Mesenteric fat pad (tissue), 1 donor: ENCODE data around the gene BMP8A. TPM values are rescaled to one million over a fixed set of nuclear protein-coding genes. Genes with fewer than 3 reads are reported as not detected.
"Not testable (repeated sequence)": the region's sequence is repeated elsewhere in the genome, so short reads cannot be mapped to it uniquely, and the experiment has no call there.

ENCODE experiments used
- DNase-seq: peaks from one replicate; pipeline ENCODE4 v3.0.0-alpha.2; 2020; ENCODE audit warnings: low spot score
- total RNA-seq: library from RNA; stranded (reverse); fragmentation: NEBNext Ultra II Directional; extraction: Animal tissue kit (Norgen Biotek cat#: 25700); gene quantifications from one replicate; pipeline ENCODE4 v1.2.1, GENCODE V29; 2021
- donor health status: DM: yes; HTN: yes; CAD: no.

Gene BMP8A
- total RNA-seq, 1 donor from 2014 or later = 1.6 TPM

- DNase-seq = no peak
Measured at GRCh38 chr1:39481289-39481688, 10.1 kb upstream of the BMP8A start.

GRCh38 chr1:39483276-39483675, 8.2 kb upstream of the BMP8A start:
- no peak for DNase-seq

DNA sequence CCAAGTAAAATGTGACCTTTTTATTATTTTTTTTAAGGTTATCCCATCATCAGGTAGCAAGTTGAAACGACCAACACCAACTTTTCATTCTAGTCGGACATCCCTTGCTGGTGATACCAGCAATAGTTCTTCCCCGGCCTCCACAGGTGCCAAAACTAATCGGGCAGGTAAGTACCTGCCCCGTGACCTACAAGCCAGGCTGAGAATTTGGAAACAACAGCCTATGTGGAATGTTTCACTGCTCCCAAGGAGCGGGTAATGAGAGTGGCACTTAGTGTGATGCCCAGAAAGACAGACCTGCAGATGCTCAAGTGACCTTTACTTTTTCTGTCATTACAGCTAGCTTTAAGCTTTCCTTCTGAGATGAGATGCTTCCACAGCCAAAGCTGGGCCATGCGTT, 6.9 kb upstream of the BMP8A start:
- DNase-seq = no peak

DNA sequence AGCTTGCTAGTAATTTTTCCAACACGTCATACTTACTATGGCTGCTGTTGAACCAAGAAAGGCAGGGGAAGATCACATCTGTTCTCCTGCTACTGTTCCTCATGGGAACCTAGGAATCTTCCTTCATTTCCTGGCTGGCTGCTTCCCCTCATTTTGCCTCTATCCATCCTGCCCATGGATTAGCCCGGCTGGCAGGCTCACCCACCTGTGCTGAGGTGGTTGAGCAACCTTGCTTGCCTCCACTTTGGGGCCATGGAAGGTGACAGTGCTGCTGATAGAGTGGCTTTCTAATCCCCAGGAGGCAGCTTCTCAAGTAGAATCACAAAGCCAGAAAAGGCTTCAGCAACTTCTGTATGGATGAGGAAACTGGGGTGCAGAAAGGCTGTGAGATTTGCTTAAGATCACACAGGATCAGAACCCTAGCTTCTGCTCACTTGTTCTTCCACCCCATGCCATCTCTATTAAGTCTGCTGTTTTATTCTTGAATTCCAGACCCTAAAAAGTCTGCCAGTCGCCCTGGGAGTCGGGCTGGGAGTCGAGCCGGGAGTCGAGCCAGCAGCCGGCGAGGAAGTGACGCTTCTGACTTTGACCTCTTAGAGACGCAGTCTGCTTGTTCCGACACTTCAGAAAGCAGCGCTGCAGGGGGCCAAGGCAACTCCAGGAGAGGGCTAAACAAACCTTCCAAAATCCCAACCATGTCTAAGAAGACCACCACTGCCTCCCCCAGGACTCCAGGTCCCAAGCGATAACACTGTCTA, 6.2 kb upstream of the BMP8A start:
- no peak for DNase-seq

DNA sequence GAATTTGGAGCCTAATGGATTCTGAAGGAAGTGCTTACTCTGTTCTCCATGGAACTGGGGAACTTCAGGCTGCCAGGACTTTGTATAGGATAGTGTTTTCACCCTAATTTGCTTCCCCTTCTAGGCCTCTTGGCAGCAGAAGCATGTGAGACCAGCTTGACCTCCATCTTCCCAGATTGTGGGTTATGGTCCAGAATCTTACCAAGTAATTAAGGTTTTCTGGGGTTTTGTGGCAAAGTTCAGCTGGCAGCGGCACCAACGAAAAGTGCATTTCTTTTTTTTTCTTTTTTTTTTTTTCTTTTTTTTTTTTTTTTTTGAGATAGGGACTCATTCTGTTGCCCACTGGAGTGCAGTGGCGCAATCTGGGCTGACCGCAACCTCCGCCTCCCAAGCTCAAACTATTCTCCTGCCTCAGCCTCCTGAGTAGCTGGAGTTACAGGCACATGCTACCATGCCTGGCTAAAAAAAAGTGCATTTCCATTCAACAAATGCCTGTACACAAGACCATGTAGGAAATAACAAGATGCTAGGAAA, 3.4 kb upstream of the BMP8A start:
- DNase-seq = no peak

- no peak for DNase-seq
Measured at GRCh38 chr1:39488793-39489566, 2.5 kb upstream of the BMP8A start.

DNA sequence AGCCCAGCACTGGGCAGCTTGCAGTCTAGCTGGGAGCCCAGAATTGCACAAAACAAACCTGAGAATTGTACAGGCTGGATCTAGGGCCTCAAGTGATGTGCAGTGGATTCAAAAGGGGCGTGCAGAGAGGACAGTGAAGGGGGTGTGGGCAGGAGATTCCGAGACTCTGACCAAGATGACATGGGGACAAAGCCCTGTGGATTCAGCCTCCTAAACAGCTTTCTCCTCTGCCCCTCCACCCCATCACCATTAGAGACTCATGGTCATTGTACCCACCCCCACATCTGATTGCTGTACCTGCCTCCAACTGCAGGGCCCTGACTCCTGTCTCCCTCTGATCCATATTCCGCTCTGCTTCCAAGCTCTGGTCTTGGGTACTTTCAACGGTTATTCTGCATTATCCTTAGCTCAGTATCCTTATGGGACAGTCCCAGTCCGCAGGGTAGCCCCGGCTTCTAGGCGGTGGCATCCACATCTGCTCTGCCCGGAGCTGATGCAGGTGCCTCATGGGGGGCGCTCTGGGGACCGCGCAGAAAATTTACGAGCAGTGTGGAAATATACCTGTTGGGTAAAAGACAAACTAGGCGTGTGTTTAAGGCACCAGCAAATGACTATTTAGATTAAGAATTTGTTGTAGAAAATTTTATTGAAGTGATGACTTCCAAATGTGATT, 1.7 kb upstream of the BMP8A start:
- no peak for DNase-seq

GRCh38 chr1:39490596-39491145, 765 bp upstream of the BMP8A start:
- no peak for DNase-seq

- DNase-seq = not testable (repeated sequence)
Measured at GRCh38 chr1:39492118-39493042, 944 bp downstream of the BMP8A start.

DNA sequence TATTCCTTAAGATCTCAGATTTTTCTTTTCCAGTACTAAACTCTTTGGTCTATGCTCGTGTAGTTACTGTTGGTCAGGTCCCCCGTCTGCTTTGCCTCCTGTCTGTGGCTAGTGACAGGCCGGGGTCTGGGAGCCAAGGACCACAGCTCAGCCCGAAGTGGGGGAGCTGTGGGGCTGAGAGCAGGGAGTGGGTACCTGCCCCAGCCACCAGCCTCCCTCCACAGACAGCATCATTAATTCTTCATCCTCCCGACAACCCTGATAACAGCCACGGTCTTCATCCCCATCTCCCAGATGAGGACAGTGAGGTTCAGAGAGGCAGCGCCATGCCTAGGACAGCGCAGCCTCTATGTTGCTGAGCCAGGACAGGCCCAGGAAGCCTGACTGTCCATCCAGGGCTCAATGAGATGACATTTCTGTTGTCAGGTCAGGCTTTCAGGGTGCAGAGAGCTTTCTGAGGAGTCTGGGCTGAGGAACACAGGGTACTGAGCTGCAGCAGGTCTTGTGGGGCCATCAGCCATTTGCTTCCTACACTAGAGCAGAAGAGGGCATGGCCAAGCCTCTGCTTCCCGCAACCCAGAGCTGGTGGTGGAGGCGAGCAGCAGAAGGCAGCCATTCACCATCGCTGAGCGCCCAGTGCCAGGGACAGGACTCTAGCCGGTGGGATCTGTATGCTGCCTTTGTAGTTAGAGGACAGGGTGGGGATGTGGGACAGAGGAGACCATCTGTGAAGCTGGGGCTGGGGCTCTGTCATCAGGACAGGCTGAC, 1.8 kb downstream of the BMP8A start:
- DNase-seq = not testable (repeated sequence)

- no peak for DNase-seq
Measured at GRCh38 chr1:39494671-39495410, 3.4 kb downstream of the BMP8A start.

GRCh38 chr1:39496520-39496919, 5.1 kb downstream of the BMP8A start:
- DNase-seq = not testable (repeated sequence)

DNA sequence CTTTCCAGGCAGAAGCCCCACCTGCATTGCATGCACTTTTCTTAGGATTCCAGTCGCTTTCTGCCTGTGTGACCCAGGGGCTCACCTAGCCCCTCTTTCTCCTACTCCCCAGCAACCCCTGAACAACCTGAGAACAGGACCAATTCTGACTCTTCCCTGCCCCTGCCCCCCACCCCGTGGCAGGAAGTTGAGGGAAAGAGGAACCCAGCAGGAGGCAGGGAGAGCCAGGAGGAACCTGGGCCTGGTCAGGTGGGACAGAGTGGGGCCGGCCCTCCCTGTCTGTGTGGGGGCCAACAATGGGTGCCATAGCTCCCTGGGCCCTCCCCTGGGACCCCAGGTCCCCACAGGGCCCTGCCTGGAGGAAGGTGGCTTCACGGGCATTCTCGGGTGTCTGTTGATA, 6.1 kb downstream of the BMP8A start:
- no peak for DNase-seq

DNA sequence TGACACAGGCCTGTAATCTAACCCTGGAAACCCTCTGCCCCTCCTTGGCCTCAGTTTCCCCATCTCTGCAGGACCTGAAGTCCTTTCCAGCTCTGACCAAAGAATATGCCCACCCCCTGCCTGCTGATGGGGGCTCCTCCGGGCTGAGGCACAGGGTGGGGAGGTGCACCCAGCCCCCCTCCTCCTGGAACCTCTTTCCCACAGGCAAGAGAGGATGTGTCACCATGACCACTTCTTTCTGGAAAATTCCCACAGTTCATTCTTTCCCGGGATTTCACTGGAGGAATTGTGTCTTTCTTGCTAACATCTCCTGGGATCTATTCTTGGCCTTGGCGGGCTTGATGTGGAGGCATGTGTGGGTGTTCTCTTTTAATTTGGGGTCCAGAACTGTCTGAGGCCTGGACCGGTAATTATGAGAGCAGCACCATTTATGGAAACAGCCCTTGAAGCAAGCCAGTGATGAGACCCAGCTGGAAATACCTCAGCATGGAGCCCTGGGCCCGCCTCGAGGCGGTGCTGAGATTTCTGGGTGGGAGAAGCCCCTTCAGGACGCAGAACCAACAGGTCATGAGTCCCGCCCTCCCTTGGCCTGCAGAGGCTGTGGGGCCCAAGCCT, 6.8 kb downstream of the BMP8A start:
- not testable (repeated sequence) for DNase-seq

- not testable (repeated sequence) for DNase-seq
Measured at GRCh38 chr1:39498821-39499220, 7.4 kb downstream of the BMP8A start.

DNA sequence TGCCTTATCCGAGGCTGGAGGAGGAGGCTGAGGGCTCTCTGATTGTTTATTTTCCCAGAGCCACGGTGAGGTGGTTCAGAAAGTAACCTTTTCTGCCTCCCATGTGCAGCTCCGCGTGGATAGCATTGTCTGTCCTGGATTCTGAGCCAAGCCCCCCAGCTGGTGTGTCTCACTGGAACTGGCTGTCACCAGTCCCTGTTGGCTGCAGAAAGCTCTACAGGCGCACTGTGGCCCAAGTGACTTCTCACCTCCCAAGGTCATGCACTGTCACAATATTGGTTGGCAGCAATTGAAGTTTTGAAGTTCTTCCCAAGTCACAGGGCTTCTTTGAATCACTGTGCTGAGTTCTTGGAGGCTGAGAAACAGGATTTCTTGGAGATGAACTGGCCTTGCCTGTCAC, 8.2 kb downstream of the BMP8A start:
- DNase-seq = no peak

DNA sequence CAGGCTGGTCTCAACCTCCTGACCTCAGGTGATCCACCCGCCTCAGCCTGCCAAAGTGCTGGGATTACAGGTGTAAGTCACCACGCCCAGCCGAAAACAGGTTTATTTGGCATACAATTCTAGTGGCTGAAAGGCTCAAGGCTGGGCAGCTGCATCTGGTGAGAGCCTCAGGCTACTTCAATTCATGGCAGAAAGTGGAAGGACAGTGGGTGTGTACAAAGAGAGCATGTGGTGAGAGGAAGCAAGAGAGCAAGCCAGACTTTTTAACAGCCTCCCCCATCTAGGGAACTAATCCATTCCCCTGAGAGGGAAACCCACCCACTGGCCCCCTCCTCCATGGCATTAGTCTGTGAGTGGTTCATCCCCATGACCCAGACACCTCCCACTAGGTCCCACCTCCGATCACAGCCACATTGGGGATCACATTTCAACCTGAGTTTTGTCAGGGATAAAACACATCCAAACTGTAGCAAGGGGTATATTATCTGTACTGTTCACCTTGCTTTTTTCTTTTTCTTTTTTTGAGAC, 9.5 kb downstream of the BMP8A start:
- DNase-seq = no peak

- no peak for DNase-seq
Measured at GRCh38 chr1:39501666-39502065, 10.2 kb downstream of the BMP8A start.
